Measurements from ENCODE around the gene EIF5B.
A peak's percentile ranks its signal among the peaks of the same experiment; 100 is the strongest.
"Not testable (repeated sequence)": the region's sequence is repeated elsewhere in the genome, so short reads cannot be mapped to it uniquely, and the experiment has no call there.

Gene EIF5B, protein sequence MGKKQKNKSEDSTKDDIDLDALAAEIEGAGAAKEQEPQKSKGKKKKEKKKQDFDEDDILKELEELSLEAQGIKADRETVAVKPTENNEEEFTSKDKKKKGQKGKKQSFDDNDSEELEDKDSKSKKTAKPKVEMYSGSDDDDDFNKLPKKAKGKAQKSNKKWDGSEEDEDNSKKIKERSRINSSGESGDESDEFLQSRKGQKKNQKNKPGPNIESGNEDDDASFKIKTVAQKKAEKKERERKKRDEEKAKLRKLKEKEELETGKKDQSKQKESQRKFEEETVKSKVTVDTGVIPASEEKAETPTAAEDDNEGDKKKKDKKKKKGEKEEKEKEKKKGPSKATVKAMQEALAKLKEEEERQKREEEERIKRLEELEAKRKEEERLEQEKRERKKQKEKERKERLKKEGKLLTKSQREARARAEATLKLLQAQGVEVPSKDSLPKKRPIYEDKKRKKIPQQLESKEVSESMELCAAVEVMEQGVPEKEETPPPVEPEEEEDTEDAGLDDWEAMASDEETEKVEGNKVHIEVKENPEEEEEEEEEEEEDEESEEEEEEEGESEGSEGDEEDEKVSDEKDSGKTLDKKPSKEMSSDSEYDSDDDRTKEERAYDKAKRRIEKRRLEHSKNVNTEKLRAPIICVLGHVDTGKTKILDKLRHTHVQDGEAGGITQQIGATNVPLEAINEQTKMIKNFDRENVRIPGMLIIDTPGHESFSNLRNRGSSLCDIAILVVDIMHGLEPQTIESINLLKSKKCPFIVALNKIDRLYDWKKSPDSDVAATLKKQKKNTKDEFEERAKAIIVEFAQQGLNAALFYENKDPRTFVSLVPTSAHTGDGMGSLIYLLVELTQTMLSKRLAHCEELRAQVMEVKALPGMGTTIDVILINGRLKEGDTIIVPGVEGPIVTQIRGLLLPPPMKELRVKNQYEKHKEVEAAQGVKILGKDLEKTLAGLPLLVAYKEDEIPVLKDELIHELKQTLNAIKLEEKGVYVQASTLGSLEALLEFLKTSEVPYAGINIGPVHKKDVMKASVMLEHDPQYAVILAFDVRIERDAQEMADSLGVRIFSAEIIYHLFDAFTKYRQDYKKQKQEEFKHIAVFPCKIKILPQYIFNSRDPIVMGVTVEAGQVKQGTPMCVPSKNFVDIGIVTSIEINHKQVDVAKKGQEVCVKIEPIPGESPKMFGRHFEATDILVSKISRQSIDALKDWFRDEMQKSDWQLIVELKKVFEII

DNA sequence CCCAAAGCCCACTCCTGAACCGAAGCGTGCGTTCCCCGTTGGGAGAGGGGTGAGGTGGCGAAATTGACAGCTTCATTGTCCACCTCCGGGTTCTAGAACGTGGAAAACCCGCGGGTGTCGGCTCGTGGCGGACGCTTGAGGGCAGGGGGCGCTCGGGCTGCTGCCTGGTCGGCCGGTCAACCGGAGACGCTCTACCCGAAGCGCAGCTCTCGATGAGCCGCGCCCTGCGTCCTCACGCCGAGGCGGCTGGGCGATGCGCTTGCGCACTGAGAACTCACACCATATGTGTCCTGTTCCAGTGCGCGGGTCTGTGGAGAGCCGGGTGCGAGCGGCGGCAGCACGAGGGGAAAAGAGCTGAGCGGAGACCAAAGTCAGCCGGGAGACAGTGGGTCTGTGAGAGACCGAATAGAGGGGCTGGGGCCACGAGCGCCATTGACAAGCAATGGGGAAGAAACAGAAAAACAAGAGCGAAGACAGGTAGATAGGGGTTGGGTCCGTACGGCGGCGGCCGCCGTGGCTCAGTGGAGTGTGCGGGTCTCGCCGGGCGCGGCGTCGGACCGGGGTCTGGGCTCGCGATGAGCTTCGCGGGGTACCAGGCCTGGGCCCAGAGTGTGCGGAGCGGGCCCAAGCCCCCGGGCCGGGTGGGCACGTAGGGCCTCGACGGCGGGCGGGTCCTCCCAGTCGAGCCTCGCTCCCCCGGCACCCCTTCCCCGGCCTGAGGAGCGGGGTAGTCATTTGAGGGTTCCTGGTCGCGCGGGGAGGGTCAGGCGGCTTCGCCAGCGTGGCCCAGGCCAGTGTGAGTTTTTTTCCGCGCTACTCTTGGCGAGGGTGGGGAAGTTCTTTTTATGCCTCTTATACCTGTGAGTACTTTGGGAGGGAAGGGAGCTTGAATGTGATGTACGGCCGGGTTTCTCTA lies at the start of gene EIF5B:
EIF5B (plus strand) TSS at position 277 of the 916 bp plus-strand sequence; CDS start at position 443, 166 bp downstream.
- DNase-seq, result peak; percentile 48 to 98 (median 93)

DNA sequence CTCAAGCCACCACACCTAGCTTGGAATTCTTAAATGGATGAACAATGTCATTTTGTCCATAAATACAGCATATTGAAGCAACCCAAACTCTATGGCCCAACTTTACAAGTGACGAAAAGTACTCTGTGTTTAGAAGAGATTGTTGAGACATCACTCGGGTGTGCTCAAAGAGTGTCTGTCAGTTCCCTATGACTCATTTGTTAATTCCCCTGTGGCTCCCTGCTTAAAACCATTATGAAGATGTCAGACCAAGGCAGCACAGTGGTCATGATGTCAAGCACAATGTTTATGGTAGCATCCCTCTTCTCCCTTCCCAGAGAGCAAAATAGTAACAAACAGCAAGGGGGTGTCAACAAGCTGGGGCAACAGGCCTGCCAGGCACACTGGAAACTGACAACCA lies 39.2 kb upstream of the EIF5B start:
- DNase-seq, result no peak

DNA sequence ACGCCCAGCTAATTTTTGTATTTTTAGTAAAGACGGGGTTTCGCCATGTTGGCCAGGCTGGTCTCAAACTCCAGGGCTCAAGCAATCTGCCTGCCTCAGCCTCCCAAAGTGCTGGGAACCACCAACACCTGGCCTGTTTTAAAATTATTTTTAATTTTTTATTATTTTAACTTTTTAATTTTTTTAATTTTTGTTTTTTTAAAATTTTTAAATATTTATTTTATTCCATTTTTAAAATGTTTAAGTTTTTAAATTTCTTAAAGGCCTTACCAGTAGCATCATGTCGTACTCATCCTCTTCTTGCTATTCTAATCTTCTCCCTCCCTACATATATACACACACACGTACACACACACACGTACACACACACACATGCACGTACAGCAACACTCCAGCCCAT lies 37.6 kb upstream of the EIF5B start:
- DNase-seq, result no peak

DNA sequence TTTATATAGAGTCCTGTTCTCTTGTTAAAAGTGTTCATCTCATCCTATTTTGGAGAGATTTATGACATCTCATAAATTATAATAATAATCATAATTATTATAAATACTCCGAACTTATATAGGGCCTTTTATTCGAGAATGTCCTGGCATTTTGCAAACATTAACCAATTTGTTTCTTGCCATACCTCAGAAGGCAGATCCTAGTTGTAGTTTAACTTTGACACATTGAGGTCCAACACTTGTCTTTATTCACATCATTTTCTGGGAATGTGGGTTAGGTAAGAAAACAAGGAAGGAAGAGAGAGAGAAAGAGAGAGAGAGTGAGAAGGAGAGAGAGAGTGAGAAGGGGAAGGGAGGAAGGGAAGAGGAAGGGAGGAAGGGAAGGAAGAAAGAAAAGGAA lies 36.1 kb upstream of the EIF5B start, which contains the start of gene LYG1:
LYG1 (minus strand) TSS at position 101 of the 400 bp plus-strand sequence. CDS start 5,527 bp downstream, outside the sequence.
- not testable (repeated sequence) for DNase-seq

DNA sequence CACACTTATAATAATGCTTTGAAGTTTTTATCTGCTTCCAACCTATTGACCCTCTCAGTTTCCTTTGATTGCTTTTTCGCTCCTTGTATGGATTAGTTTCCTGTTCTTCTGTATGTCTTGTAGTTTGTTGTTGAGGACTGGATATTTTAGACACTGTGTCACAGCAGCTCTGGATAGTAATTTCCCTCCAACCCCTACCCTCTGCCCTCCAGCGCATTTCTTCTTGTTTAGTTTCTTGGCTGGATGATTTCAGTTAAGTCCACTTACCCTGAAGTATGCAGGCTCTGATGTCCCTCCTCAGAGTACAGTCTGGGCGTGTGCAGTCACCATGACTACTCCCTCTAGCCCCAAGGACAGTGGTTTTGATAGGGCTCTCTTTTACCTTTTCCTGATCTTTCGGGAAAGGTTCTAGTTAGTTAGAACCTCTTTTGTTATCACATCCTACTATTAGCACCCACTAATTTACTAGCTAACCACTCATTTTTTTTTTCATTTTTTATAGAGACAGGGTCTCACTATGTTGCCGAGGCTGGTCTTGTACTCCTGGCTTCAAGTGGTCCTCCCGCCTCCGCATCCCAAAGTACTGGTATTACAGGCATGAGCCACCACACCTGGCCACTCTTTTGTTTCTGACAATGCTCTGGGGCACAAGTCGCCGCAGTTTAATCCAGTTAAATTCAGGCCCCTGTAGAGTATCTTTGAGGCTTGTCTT lies 19.9 kb upstream of the EIF5B start:
- DNase-seq, result no peak

DNA sequence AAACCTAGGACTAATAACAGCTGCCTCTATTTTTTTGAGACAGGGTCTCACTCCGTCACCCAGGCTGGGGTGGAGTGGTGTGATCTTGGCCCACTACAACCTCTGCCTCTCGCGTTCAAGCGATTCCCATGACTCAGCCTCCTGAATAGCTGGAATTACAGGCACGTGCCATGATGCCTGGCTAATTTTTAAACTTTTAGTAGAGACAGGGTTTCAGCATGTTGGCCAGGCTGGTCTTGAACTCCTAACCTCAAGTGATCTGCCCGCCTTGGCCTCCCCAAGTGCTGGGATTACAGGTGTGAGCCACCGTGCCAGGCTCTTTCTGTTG lies 19.4 kb upstream of the EIF5B start:
- not testable (repeated sequence) for DNase-seq

DNA sequence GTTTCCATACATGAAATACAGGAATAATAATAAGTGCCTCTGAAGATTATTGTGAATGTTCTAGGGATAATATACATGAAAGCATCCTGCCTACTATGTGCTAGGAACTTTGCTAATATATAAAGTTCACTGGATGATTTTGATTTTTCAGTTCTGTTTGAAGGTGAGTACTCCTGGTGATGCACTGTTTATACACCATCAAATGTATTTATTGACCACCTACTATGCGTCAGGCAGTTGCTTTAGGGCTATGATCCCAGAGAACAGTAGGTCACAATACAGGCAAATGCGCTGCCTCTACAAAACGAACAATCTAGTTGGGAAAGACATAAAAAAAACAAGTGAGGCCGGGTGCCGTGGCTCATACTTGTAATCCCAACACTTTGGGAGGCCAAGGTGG lies 11.8 kb upstream of the EIF5B start:
- DNase-seq, result no peak

DNA sequence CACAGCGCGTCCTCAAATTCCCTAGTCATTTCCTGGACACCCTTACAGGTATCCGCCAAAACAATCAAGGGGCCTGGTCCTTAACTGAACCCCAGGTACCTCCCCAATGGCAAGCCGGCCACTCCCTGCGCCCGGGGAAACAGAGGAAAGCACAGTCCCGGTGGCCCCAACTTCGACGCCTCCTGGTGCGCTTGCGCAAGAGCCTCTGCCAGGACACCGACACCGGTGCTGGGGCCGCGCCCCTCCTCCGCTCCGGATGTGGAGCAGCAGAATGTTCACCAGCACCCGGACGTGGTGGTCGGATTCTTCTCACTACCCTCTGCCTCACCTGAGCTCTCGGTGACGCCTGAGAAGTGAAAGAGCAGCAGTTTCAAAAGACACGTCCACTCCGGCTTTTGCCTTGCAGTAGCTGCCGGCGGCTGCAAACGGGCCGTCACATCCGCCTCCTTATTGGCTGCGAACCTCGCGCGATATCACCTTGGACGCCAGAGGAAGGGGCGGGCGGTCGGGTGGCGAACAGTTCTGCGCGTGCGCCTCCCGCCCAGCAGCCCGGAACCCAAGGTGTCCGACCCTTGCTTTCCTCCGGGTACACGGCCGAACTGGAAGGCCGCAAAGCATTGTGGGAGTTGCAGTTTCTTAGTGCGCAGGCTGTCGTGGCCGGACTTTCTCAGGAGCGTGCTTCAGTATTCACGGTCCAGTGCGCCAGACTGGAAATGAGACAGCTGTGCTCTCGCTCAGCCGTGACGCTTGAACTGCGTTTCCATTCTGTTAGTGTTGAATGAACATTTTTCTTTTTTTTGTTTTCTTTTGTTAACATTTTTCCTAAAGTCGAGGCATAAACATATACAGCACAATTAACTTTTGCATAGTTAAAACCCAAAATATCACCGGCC lies 1.0 kb upstream of the EIF5B start, which contains the start of gene TXNDC9:
TXNDC9 (minus strand) TSS at position 423 of the 893 bp plus-strand sequence. CDS start 3,123 bp downstream, outside the sequence.
- peak; percentile 69 to 99 (median 97) for DNase-seq

DNA sequence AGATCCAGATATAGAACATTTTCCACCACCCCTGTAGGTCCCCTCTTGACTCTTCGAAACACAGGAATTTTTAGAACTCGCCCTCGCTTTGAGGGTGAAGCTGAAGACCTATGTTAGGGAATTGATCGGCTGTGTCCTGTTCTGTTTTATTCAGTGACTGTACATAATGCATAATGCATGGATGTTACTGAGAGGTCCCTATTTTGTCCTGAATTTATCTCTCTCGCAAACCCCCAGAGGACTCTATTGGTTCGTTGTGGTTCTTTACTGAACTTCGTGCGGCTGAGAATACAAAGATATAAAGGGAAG lies 431 bp upstream of the EIF5B start:
- no peak for DNase-seq

DNA sequence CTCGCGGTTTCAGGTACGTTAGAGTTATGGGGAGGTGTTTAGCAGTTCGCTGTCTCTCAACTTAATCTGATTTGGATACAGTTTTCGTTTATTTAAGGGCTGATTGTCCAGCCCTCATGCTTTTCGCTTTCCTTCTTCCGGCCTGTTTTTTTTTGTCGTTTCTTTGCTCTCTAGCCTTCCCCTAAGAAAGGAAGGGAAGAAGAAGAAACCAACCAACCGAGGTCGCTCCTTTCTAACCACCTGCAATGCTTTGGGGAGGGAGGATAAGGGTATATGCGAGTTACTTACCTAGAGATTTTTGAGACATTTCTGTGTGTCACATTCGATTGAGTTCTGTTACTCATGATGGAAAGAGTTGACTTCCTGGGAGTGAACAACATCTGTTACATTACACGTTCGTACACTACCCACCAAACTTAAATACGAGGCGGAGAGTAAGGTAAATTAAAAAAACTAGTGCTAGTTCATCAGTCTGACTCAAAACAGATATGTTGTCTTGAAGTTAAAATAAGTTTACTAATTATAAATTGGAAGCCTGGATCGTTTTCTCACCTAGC lies 918 bp downstream of the EIF5B start:
- no peak for DNase-seq

DNA sequence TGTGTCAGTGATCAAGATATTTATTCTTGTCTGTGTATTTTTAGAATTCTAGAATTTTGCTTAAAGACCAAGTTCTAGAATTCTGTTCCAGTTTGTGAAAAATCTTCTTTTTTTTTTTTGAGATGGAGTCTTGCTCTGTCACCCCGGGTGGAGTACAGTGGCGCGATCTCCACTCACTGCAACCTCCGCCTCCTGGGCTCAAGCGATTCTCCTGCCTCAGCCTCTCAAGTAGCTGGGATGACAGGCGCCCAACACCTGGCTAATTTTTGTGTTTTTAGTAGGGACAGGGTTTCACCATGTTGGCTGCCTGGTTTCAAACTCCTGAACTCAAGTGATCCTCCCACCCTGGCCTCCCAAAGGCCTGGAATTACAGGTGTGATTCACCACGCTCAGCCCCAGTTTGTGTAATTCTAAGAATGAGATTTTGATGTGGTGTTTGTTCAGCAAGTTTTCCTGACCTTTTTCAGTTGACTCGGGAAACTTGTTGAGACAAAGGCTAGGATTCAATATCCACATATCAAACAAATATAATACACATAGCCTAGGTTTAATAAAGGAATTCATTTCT lies 3.6 kb downstream of the EIF5B start:
- DNase-seq, result no peak

DNA sequence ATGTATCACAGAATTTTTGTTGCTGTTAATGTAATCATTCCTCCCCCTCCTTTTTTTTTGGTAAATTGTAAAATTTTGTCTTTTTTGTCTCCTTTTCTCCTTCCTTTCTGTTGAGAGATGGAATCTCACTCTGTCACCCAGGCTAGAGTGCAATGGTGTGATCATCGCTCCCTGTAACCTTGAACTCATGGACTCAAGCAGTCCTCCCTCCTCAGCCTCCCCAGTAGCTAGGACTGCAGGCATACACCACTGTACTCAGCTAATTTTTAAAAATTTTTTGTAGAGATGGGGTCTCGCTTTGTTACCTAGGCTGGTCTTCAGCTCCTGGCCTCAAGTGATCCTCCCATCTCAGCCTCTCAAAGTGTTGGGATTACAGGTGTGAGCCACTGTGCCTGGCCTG lies 5.3 kb downstream of the EIF5B start:
- DNase-seq, result no peak

DNA sequence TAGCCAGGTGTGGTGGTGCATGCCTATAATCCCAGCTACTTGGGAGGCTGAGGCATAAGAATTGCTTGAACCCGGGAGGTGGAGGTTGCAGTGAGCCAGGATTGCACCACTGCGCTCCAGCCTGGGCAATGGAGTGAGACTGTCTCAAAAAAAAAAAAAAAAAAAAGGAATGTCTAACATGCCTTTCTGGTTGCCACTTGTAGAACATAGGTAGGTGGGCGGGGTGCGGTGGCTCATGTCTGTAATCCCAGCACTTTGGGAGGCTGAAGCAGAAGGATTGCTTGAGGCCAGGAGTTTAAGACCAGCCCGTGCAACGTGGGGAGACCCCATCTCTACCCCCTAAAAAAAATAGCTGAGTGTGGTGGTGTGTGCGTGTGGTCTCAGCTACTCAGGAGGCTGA lies 8.3 kb downstream of the EIF5B start:
- DNase-seq, result not testable (repeated sequence)

DNA sequence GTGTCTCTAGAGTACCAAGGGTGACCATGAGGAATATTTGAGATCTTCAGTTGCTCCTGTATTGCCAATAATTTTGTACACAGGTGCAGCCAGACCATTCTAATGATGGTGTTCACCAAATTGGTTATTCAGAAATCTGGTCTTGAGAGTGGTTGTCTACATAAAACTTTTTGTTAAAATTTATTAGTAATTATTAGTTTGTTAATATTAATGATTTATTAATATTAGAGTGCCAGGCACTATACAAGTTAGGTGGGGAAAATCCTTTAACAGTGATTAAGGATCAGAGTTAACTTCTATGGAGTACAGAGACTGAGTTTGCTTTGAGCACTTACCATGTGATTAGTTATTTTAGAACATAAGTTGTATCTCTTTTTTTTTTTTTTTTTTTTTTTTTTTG lies 9.0 kb downstream of the EIF5B start:
- DNase-seq, result no peak

DNA sequence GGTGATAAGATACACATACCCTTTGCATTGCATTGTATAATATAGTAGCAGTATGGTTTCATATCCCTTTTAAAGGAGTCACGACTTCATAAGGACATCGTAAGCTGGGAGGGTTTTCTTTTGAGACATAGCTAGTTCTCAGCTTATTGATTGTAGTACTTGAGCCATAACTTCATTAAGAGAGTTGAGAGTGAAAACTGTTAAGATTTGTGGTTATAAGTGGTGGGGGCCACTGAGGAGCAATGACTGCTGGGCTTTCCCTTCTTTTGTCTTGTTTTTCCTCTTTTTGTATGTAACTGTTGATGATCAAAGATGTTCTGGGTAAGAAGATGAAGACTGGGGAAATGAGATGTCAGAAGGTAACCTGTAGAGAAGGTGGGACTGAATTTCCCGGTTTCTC lies 11.0 kb downstream of the EIF5B start:
- DNase-seq, result no peak

DNA sequence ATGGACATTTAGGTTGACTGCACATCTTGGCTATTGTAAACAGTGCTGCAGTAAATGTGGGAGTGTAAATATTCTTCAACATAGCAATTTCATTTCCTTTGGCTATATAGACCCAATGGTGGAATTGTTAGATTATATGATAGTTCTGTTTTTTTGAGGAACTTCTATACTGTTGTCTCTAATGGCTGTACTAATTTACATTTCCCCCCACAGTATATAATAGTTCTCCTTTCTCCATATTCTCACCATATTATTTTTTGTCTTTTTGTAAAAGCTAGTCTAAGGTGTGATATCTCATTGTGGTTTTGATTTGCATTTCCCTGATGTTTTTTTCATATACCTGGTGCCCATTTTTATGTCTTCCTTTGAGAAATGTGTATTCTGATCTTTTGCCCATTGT lies 13.0 kb downstream of the EIF5B start:
- DNase-seq, result no peak

DNA sequence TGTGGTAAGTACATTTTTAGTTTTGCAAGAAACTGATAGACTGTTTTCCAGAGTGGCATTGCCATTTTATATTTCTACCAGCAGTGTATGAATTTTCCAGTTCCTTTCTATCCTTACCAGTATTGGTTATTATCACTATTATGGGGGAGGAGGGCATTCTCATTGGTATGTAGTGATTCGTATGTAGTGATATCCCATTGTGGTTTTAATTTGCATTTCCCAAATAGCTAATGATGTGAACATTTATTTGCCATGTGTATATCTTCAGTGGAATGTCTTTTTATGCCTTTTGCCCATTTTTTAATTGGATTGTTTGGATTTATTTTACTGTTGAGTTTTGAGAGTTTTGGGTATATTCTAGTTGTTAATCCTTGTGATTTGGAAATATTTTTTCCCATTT lies 16.9 kb downstream of the EIF5B start:
- DNase-seq, result no peak

DNA sequence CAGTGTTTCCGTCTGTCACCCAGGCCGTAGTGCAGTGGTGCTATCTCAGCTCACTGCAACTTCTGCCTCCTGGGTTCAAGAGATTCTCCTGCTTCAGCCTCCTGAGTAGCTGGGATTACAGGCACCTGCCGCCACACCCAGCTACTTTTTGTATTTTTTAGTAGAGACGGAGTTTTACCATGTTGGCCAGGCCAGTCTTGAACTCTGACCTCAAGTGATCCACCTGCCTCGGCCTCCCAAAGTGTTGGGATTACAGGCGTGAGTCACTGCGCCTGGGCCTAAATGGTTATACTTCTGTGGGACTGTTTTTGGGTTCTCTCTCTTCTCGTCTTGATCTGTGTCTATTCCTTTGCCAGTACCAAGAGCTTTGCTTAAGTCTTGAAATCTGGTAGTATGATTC lies 17.6 kb downstream of the EIF5B start:
- not testable (repeated sequence) for DNase-seq

Data from nucleus accumbens (tissue), 56 donors.